ENCODE results near the gene RAPGEF1.

RAPGEF1 gene

GRCh38 chr9:131706608-131706970 lies 33.3 kb downstream of the RAPGEF1 start:
- no peak overlapping the region for H3K4me3 ChIP-seq (ENCODE audit: low read depth, low read length)
- TF ChIP-seq CTCF (IDR thresholded peaks at IDR 0.05; ENCODE audit: low read depth, low read length) = no peak

GRCh38 chr9:131704988-131705387 lies 34.9 kb downstream of the RAPGEF1 start:
- TF ChIP-seq CTCF (IDR thresholded peaks at IDR 0.05; ENCODE audit: low read depth, low read length) = no peak
- H3K4me3 ChIP-seq (ENCODE audit: low read depth, low read length) = no peak overlapping the region

GRCh38 chr9:131704141-131704983 lies 35.5 kb downstream of the RAPGEF1 start:
- TF ChIP-seq CTCF (IDR thresholded peaks at IDR 0.05; ENCODE audit: low read depth, low read length) = no peak

GRCh38 chr9:131703697-131704096 lies 36.2 kb downstream of the RAPGEF1 start:
- TF ChIP-seq CTCF (IDR thresholded peaks at IDR 0.05; ENCODE audit: low read depth, low read length) = no peak
- no peak overlapping the region for H3K4me3 ChIP-seq (ENCODE audit: low read depth, low read length)

More at GRCh38 chr9:131704141-131704983, 35.5 kb downstream of the RAPGEF1 start:
- H3K4me3 ChIP-seq (ENCODE audit: low read depth, low read length) = no peak overlapping the region

GRCh38 chr9:131702911-131703310 lies 37.0 kb downstream of the RAPGEF1 start:
- no peak for TF ChIP-seq CTCF (IDR thresholded peaks at IDR 0.05; ENCODE audit: low read depth, low read length)
- no peak overlapping the region for H3K4me3 ChIP-seq (ENCODE audit: low read depth, low read length)

- TF ChIP-seq CTCF (IDR thresholded peaks at IDR 0.05; ENCODE audit: low read depth, low read length) = no peak
Observed at GRCh38 chr9:131701789-131702337, 38.0 kb downstream of the RAPGEF1 start.

GRCh38 chr9:131701436-131701781 lies 38.5 kb downstream of the RAPGEF1 start:
- no peak for TF ChIP-seq CTCF (IDR thresholded peaks at IDR 0.05; ENCODE audit: low read depth, low read length)
- H3K4me3 ChIP-seq (ENCODE audit: low read depth, low read length) = no peak overlapping the region

More at GRCh38 chr9:131701789-131702337, 38.0 kb downstream of the RAPGEF1 start:
- H3K4me3 ChIP-seq (ENCODE audit: low read depth, low read length) = no peak overlapping the region
